ENCODE measurements around the gene USP6. TPM values are rescaled to one million over a fixed set of nuclear protein-coding genes. Genes with fewer than 3 reads are reported as not detected.

USP6 gene
- total and polyA plus RNA-seq, 2 of the 4 experiments (the other 2 are of a cell fraction), result 0.02 TPM; not detected in 1

- Histone ChIP-seq H3K4ac (ENCODE audit: low read depth, low read length) (no peak overlapping the region), H4K5ac (ENCODE audit: low read depth, low read length) (no peak overlapping the region), H3K56ac (ENCODE audit: extremely low read depth, insufficient read depth, low read length) (no peak overlapping the region), H3K27me3 (ENCODE audit: control insufficient read depth, insufficient read depth, low read length) (no peaks in the 10 kb centered on the region), H2BK15ac (ENCODE audit: low read depth, low read length) (no peak overlapping the region), H3K36me3 (ENCODE audit: control insufficient read depth, insufficient read depth, low read length) (no peaks in the 10 kb centered on the region), H2BK120ac (ENCODE audit: low read depth, low read length) (no peak overlapping the region), H3K27ac (ENCODE audit: insufficient read depth, low read length) (no peak overlapping the region), H3K4me3 (ENCODE audit: insufficient read depth, low read depth, low read length) (no peak overlapping the region), H3K9me1 (ENCODE audit: insufficient read depth, low read length) (peaks cover 3% of the 10 kb centered on the region; the same call in 1 of the 2 replicates), H3K23ac (ENCODE audit: low read depth, low read length) (no peak overlapping the region), H2AK5ac (ENCODE audit: low read depth, low read length) (no peak overlapping the region), H3K9ac (ENCODE audit: low read depth, low read length) (no peak overlapping the region), H2BK5ac (ENCODE audit: low read depth, low read length, poor library complexity, severe bottlenecking) (no peak overlapping the region), H3K79me1 (ENCODE audit: low read depth in 1 of 2, low read length in 2 of 2) (peaks cover 0 to 3% of the 10 kb centered on the region in 2 experiments; a peak in 2 of 4 replicates), H4K20me1 (ENCODE audit: insufficient read depth, low read length) (no peaks in the 10 kb centered on the region), H3K4me1 (ENCODE audit: control insufficient read depth, insufficient read depth, low read length) (peaks cover 4% of the 10 kb centered on the region; the same call in 1 of the 2 replicates), H3K4me2 (ENCODE audit: low read depth, low read length) (no peak overlapping the region), H3K14ac (replicated peaks; ENCODE audit: low read depth, low read length) (no peak overlapping the region), H4K91ac (ENCODE audit: insufficient read depth, low read depth, low read length) (no peak overlapping the region), H2AFZ (replicated peaks; ENCODE audit: low read length, poor library complexity) (no peak overlapping the region), H2BK20ac (ENCODE audit: low read depth, low read length) (no peak overlapping the region), H3K9me3 (ENCODE audit: control insufficient read depth, insufficient read depth, low read length) (no peaks in the 10 kb centered on the region), H3K18ac (ENCODE audit: low read depth, low read length) (no peak overlapping the region), H4K8ac (ENCODE audit: low read depth in 2 of 2, low read length in 2 of 2) (no peak overlapping the region), H2AK9ac (replicated peaks; ENCODE audit: low read depth, low read length, poor library complexity) (no peak overlapping the region)
- intact Hi-C loops (cut with micrococcal nuclease), result loop anchor here (10.0 kb wide), 1 partner anchor 74 kb away; no protein-coding TSS in a partner anchor
- 51% methylated on average over 3 of the region's 8 CpGs; no CpG with 5 or more reads in 1 of the 2 experiments for WGBS, 2 experiments (ENCODE audit: extremely low coverage in 2 of 2, insufficient read length in 1 of 2)
- ChIA-PET POLR2A (ENCODE audit: unreplicated experiment) (no interaction called here), CTCF (interaction anchor here (0.6 kb wide), 1 partner anchor 47 kb away, joined by 5 read pairs; no protein-coding TSS in a partner anchor)
- ATAC-seq (ENCODE audit: low read depth) (no peak), DNase-seq (no peak)
- dilution Hi-C loops (cut with HindIII; ENCODE audit: low sequenced_read_pairs, unreplicated experiment), result no loop called here
- in situ Hi-C loops (cut with MboI; ENCODE audit: low sequenced_read_pairs), result no loop called here
- BruUV-seq (replicated peaks), result no TSS peak
- 0 out of 2 replicates have a peak, but pooled peaks have one; percentile 31 for TF ChIP-seq CEBPB (IDR thresholded peaks at IDR 0.05; ENCODE audit: low read depth, low read length)
- no peak for TF ChIP-seq CTCF (conservative IDR thresholded peaks at IDR 0.05; ENCODE audit: low read depth, low read length)
Observed at GRCh38 chr17:5201011-5201410, 85.2 kb downstream of the USP6 start.

Data from IMR-90 (cell line).